Cortex of kidney (tissue), 1 donor: ENCODE measurements around the gene SGSM2.

Source experiments
- DNase-seq: peaks from one replicate; lab custom pipeline; 2025; lab: John Stamatoyannopoulos, UW

Gene SGSM2

GRCh38 chr17:2399572-2400473, 62.5 kb downstream of the SGSM2 start:
- DNase-seq = peak; percentile 89

GRCh38 chr17:2400474-2400866, 63.2 kb downstream of the SGSM2 start:
- DNase-seq = no peak

GRCh38 chr17:2400877-2401425, 63.6 kb downstream of the SGSM2 start, which contains the start of gene MNT:
Gene MNT (minus strand): TSS chr17:2401060. CDS start chr17:2400712, 348 bp downstream.
- DNase-seq = peak; percentile 58

GRCh38 chr17:2401426-2402221, 64.3 kb downstream of the SGSM2 start:
- peak; percentile 77 for DNase-seq

GRCh38 chr17:2402544-2402943, 65.2 kb downstream of the SGSM2 start:
- no peak for DNase-seq

- DNase-seq = no peak
Measured at GRCh38 chr17:2403044-2403443, 65.7 kb downstream of the SGSM2 start.

- DNase-seq = no peak
Measured at GRCh38 chr17:2405247-2405926, 68.1 kb downstream of the SGSM2 start.

GRCh38 chr17:2406271-2406902, 69.1 kb downstream of the SGSM2 start:
- no peak for DNase-seq

GRCh38 chr17:2406903-2407790, 69.8 kb downstream of the SGSM2 start:
- no peak for DNase-seq

GRCh38 chr17:2410951-2411350, 73.7 kb downstream of the SGSM2 start:
- DNase-seq = no peak

- DNase-seq = no peak
Measured at GRCh38 chr17:2412561-2413021, 75.3 kb downstream of the SGSM2 start.

GRCh38 chr17:2414446-2415064, 77.3 kb downstream of the SGSM2 start:
- DNase-seq = no peak

GRCh38 chr17:2415081-2415480, 77.8 kb downstream of the SGSM2 start:
- DNase-seq = no peak

- DNase-seq = no peak
Measured at GRCh38 chr17:2416010-2416734, 78.9 kb downstream of the SGSM2 start.

GRCh38 chr17:2418572-2418971, 81.3 kb downstream of the SGSM2 start:
- DNase-seq = no peak

GRCh38 chr17:2419486-2419885, 82.2 kb downstream of the SGSM2 start:
- DNase-seq = no peak

GRCh38 chr17:2420176-2420575, 82.9 kb downstream of the SGSM2 start:
- no peak for DNase-seq

- DNase-seq = no peak
Measured at GRCh38 chr17:2421315-2422147, 84.2 kb downstream of the SGSM2 start.
